Measurements from ENCODE around the gene LRRC51. TPM values are rescaled to one million over a fixed set of nuclear protein-coding genes. Genes with fewer than 3 reads are reported as not detected.
A peak's percentile ranks its signal among the peaks of the same experiment; 100 is the strongest.

The LRRC51 gene
- total RNA-seq, 1 donor from 2014 or later = 7.6 TPM

DNA sequence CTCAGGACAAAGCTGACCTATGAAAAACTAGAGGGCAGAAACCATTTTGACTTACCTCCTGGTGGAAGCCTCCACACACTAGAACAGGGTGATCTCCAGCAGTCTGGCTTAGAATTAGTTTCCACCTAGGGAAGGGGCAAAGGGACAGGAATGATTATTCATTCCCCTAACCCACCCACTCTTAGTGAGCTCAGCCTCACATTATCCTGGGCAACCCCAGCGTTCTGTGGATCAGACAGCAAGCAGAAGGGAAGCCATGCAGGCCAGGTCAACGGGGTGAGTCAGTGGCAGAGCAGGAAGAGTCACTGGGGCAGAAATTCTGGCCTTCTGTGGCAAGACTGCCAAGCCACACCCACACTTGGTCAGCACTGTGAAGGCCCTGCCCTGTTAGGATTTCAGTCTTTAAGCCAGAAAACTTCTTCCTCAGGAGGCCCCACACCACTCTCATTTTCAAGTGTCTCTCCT is 10.8 kb upstream of the LRRC51 start:
- ATAC-seq = peak; percentile 100

DNA sequence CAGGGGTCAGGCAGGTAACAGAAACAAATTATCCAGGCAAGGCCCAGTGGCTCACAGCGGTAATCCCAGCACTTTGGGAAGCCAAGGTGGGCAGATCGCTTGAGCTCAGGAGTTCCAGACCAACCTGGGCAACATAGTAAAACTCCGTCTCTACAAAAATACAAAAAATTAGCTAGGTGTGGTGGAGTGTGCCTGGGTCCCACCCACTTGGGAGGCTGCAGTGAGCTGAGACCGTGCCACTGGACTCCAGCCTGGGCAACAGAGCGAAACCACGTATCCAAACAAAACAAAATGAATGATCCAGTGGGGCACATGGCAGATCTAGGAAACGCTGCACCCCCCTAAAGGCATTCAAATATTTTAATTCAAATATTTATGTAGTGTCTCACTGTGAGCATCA is 10.2 kb upstream of the LRRC51 start:
- DNase-seq (ENCODE audit: low spot score) = no peak
- ATAC-seq = no peak

More for the DNA sequence above, 10.8 kb upstream of the LRRC51 start:
- peak; percentile 80 for DNase-seq (ENCODE audit: low spot score)

DNA sequence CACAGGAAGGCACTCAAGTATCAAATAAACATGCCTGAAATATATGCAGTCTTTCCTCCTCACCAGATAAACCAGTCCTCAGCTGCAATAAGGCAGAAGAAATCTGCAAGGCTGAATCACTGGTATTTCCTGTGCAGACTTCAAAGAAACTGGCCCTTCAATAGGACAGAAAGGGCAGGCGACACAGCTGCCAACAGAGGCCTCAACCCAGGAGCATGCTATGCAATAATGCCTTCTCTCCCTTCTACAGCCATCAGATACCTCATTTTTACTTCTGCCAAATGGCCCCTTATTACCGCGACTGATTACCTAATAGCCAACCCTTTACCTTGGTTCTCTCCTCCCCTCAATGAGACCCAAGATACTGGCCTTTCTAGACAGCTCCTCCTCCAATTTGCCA is 8.3 kb upstream of the LRRC51 start:
- DNase-seq (ENCODE audit: low spot score) (no peak), ATAC-seq (no peak)

DNA sequence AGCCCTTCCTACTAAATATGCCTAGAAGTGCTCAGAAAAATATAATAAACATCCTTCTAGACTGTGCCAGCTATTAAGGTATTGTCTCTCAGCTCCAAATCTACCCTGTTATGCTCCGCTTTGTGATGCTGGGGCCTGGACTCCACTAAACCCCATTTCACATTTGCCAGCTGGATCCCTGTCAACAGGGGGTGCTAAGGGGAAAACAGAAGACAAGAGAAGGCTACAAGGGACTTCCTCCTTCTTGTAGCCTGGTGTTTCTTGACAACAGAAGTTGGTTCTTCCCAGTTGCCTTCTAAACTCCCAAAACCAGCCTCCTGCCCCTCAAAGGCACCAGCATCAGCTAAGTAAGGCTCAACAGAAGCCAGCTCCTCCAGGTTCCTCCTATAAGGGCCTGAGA is 5.5 kb upstream of the LRRC51 start:
- no peak for DNase-seq (ENCODE audit: low spot score)
- no peak for ATAC-seq

DNA sequence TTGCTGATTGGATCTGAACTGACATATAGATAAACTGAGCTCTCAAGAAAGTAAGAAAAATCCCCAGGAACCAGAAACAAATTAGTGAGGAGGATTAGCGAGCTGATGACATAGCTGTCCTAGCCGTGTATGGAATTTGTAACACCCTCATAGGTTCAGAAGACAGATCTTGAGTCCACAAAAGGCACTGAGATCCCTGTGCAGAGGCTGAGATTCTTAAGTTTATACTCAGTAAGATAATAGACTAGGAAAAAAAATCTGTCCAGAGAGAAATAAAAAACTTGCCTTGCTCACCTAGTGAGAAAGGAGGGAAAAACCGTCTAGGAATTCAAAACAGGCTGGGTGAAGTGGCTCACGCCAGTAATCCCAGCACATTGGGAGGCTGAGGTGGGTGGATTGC is 4.9 kb upstream of the LRRC51 start:
- no peak for ATAC-seq
- no peak for DNase-seq (ENCODE audit: low spot score)

DNA sequence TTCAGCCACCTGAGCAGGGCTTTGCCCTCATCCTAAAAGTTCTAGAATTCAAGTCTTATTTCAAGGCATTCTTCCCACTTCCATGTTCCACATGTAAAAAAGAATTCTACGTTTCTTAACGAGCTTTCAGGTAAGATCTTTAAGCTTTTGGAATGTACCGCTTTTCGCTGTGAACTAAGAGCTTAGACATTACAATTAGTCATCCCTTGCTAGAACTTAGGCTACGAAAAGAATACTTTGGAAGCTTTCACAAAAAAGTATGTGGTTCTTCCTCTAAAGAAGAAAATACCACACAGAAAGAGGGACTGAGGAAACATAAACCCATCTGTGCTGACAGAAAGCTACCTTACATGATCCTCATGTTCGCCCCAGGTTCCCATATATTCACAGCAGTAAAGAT is 2.2 kb upstream of the LRRC51 start:
- DNase-seq (ENCODE audit: low spot score) (no peak), ATAC-seq (no peak)

DNA sequence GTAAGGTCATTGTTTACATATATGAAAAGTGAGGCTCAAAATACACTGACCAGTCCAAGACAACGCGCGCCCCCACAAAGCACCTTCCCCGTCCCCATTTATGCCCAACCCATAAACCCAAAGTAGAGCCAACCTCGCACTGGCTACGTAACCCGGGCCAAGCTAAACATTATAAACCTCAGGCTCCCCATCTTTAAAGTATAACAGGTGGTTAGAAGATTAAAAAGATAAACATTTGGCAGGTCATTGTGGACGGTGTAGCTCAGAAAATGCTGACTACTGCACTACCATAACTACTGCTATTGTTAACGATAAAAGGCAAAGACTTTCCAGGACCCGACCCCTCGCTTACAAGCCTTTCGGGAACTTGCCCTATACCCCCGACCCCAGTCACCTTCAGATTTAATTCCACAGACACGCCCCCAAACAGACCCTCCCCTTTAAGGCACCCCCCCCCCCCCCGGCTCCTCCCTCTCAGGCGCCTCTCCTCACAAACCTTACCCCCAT is 778 bp upstream of the LRRC51 start:
- DNase-seq (ENCODE audit: low spot score) = no peak
- ATAC-seq = peak; percentile 64

DNA sequence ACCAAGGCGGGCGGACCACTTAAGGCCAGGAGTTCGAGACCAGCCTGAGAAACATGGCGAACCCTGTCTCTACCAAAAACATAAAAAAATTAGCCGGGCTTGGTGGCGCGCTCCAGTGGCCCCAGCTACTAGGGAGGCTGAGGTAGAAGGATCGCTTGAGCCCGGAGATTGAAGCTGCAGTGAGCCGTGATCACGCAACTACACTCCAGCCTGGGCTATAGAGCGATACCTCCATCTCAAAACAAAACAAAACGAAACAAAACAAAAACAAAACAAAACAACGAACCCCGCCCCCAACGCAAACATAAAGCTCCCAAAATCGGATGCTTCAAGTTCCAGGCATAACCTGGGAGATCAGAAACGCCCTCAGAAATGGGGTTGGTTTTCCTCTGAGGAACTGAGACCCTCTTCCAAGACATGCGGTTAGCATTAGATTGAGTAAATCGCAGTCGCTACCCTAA is 564 bp downstream of the LRRC51 start:
- DNase-seq (ENCODE audit: low spot score) = no peak
- no peak for ATAC-seq

DNA sequence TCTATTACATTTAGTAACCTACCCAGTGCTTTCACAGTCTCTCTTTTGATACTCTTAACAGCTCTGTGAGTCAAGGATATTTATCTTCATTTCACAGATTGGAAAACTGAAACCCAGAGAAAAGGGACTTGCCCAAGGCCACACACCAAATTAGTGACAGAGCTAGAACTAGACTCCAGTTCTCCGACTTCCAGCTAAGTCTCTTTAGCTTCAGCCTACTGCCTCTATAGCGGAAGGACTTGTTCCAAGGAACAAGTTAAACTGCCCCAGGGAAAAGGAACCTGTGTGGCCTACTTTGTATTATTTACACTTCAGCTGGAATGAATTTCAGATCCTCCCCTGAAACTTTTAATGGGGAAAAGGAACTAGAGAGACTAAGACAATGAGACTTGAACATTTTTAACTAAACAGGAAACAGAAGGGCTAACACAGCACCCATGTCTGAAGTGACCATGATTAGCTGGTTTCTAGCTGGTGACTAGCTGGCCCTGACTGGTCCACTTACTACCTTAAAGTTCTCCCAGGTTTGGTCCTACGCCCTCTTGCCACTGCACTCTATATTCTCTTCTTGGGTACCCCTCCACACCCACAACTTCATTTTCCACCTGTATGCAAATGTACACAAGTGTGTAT is 1.3 kb downstream of the LRRC51 start:
- DNase-seq (ENCODE audit: low spot score) = peak; percentile 3

DNA sequence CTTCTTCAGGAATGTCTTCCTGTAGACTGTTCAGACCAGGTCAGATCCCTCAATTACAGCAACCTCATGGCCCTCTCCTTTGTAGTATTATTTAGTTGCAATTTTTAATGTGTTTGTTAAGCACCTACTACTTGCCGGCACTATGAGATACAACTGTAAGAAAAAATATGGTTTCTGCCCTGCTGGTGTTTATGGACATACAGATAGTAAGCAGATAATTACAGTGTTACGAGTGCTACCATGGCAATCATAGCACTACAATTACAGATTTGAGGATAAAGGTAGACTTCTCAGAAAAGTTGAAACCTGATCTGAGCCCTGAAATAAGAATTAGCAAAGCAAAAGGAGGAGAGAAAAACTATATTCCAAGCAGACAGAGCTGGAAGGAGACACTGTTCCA is 2.8 kb downstream of the LRRC51 start:
- DNase-seq (ENCODE audit: low spot score) (no peak), ATAC-seq (no peak)

More for the DNA sequence above, 1.3 kb downstream of the LRRC51 start:
- no peak for ATAC-seq

DNA sequence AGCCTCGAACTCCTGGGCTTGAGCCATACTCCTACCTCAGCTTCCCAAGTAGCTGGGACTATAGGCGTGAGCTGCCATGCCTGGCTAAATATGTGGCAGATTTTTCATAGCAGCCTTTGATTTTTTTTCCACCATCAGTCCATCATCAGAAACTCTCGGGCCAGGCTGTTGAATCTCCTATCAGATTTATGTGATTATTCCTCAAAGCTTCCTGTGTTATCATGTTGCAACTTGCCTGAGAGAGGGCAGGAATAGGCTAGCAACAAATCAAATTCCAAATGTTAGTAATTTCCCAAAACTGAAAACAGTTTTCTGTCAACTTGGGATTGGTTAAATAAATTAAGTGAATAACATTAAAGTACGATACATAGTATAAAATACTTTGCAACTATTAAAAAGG is 3.4 kb downstream of the LRRC51 start:
- no peak for DNase-seq (ENCODE audit: low spot score)
- no peak for ATAC-seq

DNA sequence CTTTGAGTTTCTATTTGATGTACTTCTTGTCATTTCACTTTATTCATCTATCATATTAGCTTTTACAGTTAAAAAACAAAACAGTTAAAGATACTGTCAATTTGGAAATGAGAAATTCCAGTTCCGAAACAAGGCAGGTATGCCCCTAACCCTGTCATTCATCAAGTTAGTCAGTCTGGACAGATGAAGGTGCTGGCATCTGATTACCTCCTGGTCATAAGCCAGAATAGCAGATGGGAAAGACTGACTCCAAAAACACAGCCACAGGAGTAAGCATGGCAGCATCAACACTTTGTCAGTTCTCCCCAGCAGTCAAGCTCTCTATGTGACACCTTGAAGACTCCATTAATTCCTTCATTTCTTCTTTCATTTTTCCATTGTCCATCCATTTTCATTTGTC is 4.3 kb downstream of the LRRC51 start:
- ATAC-seq = no peak
- DNase-seq (ENCODE audit: low spot score) = no peak

DNA sequence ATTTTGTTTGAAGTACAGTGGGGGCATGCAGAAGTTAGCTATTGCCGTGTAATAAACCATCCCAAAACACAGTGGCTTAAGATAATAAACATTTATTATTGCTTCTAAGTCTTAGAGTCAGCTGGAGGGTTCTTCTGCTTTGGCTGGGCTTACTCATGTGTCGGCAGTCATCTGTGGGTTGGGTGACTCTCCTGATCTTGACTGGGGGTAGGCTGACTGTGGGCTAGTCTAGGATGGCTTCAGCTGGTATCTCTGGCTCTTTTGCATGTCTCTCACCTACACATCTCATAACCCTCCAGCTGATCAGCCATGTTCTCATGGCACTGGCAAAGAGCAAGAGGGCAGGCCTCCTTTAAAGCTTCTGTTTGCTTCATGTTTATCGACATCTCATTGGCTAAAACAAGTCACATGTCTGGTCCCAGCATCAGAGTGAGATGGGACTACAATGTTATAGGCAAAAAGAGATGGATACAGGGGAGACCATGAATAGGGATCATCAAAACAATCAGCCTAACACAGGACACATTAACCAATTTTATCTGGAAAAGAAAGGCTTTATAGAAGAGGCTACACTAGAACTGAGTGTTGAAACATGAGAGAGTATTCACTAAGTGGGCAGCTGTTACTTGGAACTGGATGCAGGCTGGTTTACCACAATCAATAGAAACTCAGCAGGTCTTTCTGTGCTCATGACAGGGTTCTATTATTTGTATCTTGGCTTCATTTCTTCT is 5.1 kb downstream of the LRRC51 start:
- ATAC-seq (no peak), DNase-seq (ENCODE audit: low spot score) (no peak)

DNA sequence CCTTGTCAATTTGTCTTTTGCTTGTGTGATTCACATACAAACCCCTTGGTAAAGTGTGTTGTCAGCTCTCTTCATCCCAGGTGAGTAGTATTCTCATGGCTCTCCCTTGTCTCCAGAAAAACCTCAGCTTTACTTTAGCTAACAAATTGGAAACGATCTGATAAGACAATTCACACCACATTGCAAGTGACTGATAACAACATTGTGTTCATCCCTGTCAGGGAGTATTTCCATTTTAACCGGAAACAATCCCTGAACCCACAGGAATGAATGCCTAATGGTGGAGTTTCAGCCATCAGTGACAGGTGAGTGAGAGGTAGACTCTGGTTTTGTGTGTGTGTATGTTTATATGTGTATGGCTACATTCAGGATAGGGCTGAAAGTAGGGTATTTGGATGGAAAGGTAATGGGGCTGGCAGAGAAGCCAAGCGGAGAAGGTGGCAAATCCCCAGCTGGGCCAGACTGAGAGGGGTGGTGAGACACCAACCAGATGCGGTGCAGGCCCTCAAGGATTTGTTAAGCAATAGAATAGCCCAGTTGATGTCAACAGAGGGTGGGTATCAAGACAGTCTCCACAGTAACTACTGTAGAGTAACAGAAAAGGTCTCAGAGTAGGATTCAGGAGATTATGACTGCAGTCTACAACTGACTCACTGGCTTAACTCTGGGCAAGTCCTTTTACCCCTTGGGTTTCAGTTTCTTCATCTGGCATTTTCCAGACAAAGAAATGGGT is 7.6 kb downstream of the LRRC51 start:
- DNase-seq (ENCODE audit: low spot score) (no peak), ATAC-seq (no peak)

DNA sequence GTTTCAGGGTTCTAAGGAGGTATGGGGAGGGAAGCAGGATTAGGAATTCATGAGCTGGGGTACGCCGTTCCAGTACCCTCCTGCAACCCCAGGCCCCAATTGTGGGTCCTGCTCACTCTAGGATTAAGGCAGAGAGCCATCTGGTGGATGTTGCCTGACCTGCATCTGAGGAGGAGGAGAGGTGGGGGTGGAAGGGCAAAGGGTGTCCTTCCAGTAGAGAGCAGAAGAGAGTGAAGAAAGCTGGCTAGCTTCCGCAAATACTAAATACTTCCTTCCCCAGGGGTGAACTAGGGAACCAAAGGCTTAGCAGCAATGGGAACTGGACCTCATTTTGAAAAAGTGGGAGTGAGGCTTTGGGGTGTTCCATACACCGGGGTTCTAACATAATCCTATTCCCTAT is 10.6 kb downstream of the LRRC51 start:
- peak; percentile 98 for ATAC-seq
- peak; percentile 74 for DNase-seq (ENCODE audit: low spot score)

DNA sequence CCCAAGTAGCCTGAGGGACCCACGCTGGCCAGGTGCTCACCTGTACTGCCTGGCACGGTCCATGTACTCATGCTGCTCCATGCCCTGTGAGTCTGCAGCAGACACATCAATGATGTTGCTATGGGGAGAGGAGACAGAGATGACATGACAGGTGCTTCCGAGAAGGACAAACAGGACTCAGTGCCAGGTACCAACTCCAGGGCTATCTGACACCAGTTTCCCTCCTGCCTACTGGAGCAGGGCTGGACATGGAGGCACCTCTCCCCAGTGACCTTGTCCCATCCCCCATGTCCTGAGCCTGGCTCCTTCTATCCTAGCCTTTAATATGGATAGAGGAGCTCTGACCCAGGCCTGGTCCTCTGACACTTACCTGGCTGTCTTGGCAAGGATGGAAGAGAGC is 18.1 kb downstream of the LRRC51 start:
- ATAC-seq (no peak), DNase-seq (ENCODE audit: low spot score) (no peak)

DNA sequence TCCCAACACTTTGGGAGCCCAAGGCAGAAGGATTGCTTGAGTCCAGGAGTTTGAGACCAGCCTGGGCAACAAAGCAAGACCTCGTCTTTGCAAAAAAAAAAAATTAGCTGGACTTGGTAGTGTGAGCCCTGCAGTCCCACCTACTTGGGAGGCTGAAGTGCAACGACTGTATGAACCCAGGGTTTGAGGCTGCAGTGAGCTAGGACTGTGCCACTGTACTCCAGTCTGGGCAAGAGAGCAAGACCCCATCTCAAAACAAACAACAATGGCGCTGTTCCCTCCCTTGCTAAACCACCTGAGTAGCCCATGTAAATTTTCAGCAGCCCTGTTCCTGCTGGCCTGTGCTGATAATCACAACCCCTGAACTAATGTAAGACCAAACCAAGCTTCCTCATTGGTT is 19.4 kb downstream of the LRRC51 start:
- DNase-seq (ENCODE audit: low spot score) = no peak
- no peak for ATAC-seq

DNA sequence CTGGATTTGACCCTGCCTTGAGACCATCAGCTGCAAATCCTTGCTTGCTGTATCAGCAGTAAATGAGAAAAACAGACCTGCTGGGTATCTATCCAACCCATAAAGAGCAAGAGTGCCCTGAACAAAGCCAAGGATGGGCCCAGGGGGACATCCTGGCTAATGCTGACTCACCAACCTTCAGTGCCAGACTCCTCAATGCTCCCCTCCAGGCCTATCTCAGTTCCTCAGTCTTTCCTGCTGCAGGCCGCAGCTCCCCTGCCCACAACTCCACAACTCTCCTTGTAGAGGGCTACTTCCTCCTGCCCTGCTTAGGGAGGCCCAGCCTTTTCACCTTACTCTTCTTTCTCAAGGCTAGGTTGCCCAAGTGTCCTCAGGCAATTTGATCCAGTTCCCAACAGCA is 19.8 kb downstream of the LRRC51 start:
- no peak for DNase-seq (ENCODE audit: low spot score)
- no peak for ATAC-seq

DNA sequence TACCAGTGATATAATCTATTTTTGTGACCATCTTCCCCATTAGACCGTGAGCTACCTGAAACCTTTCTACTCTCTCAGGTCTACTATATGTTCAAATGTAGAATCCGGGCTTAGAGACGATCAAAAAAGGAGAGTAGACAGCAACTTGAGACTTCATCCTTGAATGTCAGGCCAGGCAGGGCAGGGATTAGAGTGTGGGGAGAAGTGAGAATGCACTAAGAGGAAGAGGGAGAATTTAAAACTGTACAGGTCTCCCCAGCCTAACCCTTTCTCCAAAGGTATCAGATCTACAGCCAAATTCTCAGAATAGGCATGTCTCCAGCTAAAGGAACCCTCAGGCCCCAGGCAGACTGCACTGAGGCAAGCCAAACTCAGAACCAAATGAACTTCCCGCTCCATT is 21.5 kb downstream of the LRRC51 start:
- ATAC-seq = no peak
- no peak for DNase-seq (ENCODE audit: low spot score)

DNA sequence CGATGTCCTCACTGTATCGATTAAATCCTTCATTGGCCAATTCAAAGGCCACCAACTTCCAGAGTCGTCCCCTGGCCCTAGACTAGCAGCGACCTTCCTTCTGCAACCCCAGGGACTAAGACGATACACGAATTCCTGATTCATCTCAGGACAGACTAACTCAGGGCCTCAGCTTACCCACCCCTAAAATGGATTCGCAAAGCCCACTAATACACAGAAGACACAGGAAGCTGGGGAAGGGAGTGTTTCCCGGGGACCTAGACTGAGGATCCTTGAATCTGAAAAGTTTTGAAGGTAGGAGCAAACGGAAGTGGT is 21.9 kb downstream of the LRRC51 start:
- DNase-seq (ENCODE audit: low spot score) (no peak), ATAC-seq (no peak)

DNA sequence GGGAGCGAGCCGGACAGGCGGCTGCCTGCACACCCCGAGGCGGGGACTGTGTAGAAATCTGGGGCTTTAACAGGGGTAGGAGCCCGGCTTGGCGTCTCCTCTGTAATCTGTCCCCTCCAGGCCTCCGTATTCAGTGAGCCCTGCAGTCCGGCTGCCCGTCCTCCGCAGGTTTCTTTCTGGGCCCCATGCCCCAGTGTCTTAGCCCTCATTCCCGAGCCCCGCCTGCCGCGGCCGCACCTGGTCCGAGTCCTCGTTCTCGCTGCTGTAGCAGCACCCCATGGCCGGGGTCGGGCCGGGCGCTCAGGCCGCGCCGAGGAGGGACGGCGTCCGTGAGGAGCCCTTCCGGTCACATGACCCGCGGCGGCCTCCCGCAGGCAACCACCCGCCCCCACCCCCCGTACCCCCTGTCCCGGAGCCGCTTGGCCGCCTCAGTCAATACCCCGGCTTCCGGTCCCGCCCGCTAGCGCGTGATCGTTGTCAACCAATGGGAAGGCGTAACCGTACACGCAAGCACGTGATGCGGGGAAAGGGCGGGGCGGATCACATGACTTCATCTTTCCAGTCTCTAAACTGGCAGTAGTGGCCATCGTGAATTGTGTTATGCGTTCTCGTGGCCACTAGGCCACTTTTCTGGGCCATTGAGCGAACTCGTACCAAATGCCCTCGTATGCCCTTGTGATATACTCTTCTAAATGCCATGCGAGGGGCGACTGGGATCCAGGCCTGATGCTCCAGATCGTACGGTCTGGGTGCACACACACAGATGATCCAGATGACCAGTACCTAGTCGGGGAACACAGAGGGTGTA is 22.5 kb downstream of the LRRC51 start, which contains the start of gene LAMTOR1:
Gene LAMTOR1 (minus strand): TSS at position 352 of the 808 bp plus-strand sequence. CDS start 73 bp downstream, at position 279.
- peak; percentile 95 for ATAC-seq

More for the DNA sequence above, 22.5 kb downstream of the LRRC51 start, which contains the start of gene LAMTOR1:
- peak; percentile 99 for DNase-seq (ENCODE audit: low spot score)

All from left lobe of liver (tissue), 2 donors.